ENCODE results near the gene ANKS1B.

ANKS1B gene

GRCh38 chr12:99029511-99030271 is 955.0 kb downstream of the ANKS1B start:
- no peaks in the 10 kb centered on the region for H3K36me3 ChIP-seq
- H3K4me3 ChIP-seq (ENCODE audit: low read depth, low read length) = no peak overlapping the region
- DNase-seq = no peak
- H3K27ac ChIP-seq = no peak overlapping the region
- no peaks in the 10 kb centered on the region for H3K27me3 ChIP-seq (ENCODE audit: insufficient read depth, low read depth, severe bottlenecking)
- no peak for TF ChIP-seq CTCF (IDR thresholded peaks at IDR 0.05; ENCODE audit: low read depth, low read length)
- no peaks in the 10 kb centered on the region for H3K9me3 ChIP-seq (ENCODE audit: severe bottlenecking)

GRCh38 chr12:99027461-99027860 is 957.3 kb downstream of the ANKS1B start:
- no peak overlapping the region for H3K27ac ChIP-seq

GRCh38 chr12:99027055-99027393 is 957.7 kb downstream of the ANKS1B start:
- Histone ChIP-seq H3K27ac (no peak overlapping the region), H3K4me3 (ENCODE audit: low read depth, low read length) (no peak overlapping the region), H3K27me3 (ENCODE audit: insufficient read depth, low read depth, severe bottlenecking) (no peaks in the 10 kb centered on the region), H3K36me3 (no peaks in the 10 kb centered on the region), H3K9me3 (ENCODE audit: severe bottlenecking) (no peaks in the 10 kb centered on the region)
- no peak for TF ChIP-seq CTCF (IDR thresholded peaks at IDR 0.05; ENCODE audit: low read depth, low read length)
- no peak for DNase-seq

More at GRCh38 chr12:99027461-99027860, 957.3 kb downstream of the ANKS1B start:
- TF ChIP-seq CTCF (IDR thresholded peaks at IDR 0.05; ENCODE audit: low read depth, low read length) = no peak
- Histone ChIP-seq H3K4me3 (ENCODE audit: low read depth, low read length) (no peak overlapping the region), H3K9me3 (ENCODE audit: severe bottlenecking) (no peaks in the 10 kb centered on the region), H3K36me3 (no peaks in the 10 kb centered on the region), H3K27me3 (ENCODE audit: insufficient read depth, low read depth, severe bottlenecking) (no peaks in the 10 kb centered on the region)
- no peak for DNase-seq

GRCh38 chr12:99026332-99027054 is 958.2 kb downstream of the ANKS1B start:
- no peak for DNase-seq
- no peak for TF ChIP-seq CTCF (IDR thresholded peaks at IDR 0.05; ENCODE audit: low read depth, low read length)
- H3K27ac ChIP-seq = no peak overlapping the region

GRCh38 chr12:99024870-99025269 is 959.9 kb downstream of the ANKS1B start:
- Histone ChIP-seq H3K27me3 (ENCODE audit: insufficient read depth, low read depth, severe bottlenecking) (no peaks in the 10 kb centered on the region), H3K36me3 (no peaks in the 10 kb centered on the region), H3K9me3 (ENCODE audit: severe bottlenecking) (no peaks in the 10 kb centered on the region), H3K4me3 (ENCODE audit: low read depth, low read length) (no peak overlapping the region), H3K27ac (no peak overlapping the region)
- no peak for DNase-seq
- no peak for TF ChIP-seq CTCF (IDR thresholded peaks at IDR 0.05; ENCODE audit: low read depth, low read length)

More at GRCh38 chr12:99026332-99027054, 958.2 kb downstream of the ANKS1B start:
- no peaks in the 10 kb centered on the region for H3K36me3 ChIP-seq
- no peak overlapping the region for H3K4me3 ChIP-seq (ENCODE audit: low read depth, low read length)
- H3K9me3 ChIP-seq (ENCODE audit: severe bottlenecking) = no peaks in the 10 kb centered on the region
- no peaks in the 10 kb centered on the region for H3K27me3 ChIP-seq (ENCODE audit: insufficient read depth, low read depth, severe bottlenecking)
